ENCODE measurements around the gene AMOT.

AMOT gene

GRCh38 chrX:112736310-112736709, 104.3 kb downstream of the AMOT start:
- no peak for DNase-seq

GRCh38 chrX:112735147-112735546, 105.5 kb downstream of the AMOT start:
- DNase-seq, result no peak

- peak; percentile 48 to 64 for DNase-seq
Measured at GRCh38 chrX:112734290-112734689, 106.3 kb downstream of the AMOT start.

- no peak for DNase-seq
Measured at GRCh38 chrX:112731793-112732192, 108.8 kb downstream of the AMOT start.
